PC-3 (cell line): ENCODE measurements around the gene SMARCA4.

Experiments used
- CTCF ChIP-seq: fragments of 300-600 bp; sonication (generic); conservative IDR thresholded peaks from 2 replicates; pipeline ENCODE4 v1.5.1; 2017; ENCODE audit warnings: antibody characterized with exemption, low read depth, mild to moderate bottlenecking, low read length
- EZH2 ChIP-seq: fragments of 300-600 bp; sonication (generic); IDR thresholded peaks from one replicate; pipeline ENCODE4 v1.6.1; 2017; ENCODE audit warnings: antibody characterized with exemption, mild to moderate bottlenecking, low read length; ENCODE audit not compliant: unreplicated experiment
- EZH2phosphoT487 ChIP-seq: fragments of 300-600 bp; sonication (generic); IDR thresholded peaks from 2 replicates; pipeline ENCODE4 v1.6.1; 2018; ENCODE audit warnings: mild to moderate bottlenecking, antibody characterized with exemption, low read length, borderline replicate concordance

- TF ChIP-seq CTCF, result peak; percentile 73
- TF ChIP-seq EZH2phosphoT487, result no peak
- TF ChIP-seq EZH2, result no peak
Observed at GRCh38 chr19:10936661-10937084, 24.2 kb upstream of the SMARCA4 start.
